Spleen (tissue), 7 donors: ENCODE measurements around the gene FGFR2.

Experiments
- POLR2A ChIP-seq, 3 donors: fragments of 450-650 bp; IDR thresholded peaks; one replicate each; pipeline ENCODE4 v1.5.1; 2017; ENCODE audit warnings: antibody characterized with exemption in 3 of 3, mild to moderate bottlenecking in 1 of 3
- POLR2AphosphoS5 ChIP-seq, 3 donors: sonication (generic); formaldehyde crosslinking; IDR thresholded peaks; one replicate each; pipeline ENCODE4 v1.5.1; 2017; ENCODE audit warnings: antibody characterized with exemption in 3 of 3
- TF ChIP-seq, protein P1 (sequence below), 11 experiments: fragments of 200-600 bp in 7 of 11; fragments of 450-650 bp in 4 of 11; sonication (generic) in 4 of 11; IDR thresholded peaks in 8 of 11; conservative IDR thresholded peaks in 3 of 11; 1 replicate in 7 of 11; 2 replicates in 4 of 11; pipeline versions ENCODE4 v1.4.0 to v1.8.0; 2016 to 2021; ENCODE audit warnings: antibody characterized with exemption in 11 of 11, inconsistent platforms in 4 of 11, mild to moderate bottlenecking in 1 of 11
- donor health status: DM: no; HTN: no; CAD: no; lungs with moderate emphysema.
- donor health status: DM: no; HTN: no; CAD: no.
- donor health status: DM: no; HTN: no; CAD: no.

DNA sequence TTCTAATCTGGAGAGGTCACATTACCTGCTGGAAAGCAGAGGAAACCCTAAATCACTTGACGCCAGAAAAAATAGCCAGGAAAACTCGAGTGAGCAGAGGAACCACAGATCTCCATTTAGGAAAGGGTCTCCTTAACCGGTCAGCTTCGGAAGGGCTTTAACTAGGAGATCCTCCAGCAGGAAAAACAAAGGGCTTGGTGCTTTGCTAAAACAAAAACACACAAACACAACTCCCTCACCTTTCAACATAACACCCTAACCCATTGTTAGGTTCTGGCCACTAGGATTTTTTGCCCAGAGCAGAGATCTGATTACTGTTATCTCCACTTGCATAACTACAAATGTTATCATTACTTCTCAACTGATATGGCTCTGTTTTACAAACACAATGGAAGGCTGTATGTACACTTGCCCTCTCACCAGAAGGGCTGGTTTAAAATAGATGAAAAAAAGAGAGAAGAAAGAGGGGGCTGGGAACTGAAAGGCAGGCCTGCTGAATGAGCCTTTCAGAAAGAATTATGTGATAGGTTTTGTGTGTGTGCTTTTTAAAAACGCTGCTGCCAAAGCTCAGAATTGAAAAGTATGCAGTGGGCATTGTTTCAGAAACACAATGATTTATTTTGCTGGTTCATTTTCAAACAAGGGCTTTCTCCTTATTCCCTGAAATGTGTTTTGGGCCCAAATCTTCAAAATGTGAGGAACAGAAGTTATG, 161.5 kb downstream of the FGFR2 start:
- TF ChIP-seq, protein P1, sequence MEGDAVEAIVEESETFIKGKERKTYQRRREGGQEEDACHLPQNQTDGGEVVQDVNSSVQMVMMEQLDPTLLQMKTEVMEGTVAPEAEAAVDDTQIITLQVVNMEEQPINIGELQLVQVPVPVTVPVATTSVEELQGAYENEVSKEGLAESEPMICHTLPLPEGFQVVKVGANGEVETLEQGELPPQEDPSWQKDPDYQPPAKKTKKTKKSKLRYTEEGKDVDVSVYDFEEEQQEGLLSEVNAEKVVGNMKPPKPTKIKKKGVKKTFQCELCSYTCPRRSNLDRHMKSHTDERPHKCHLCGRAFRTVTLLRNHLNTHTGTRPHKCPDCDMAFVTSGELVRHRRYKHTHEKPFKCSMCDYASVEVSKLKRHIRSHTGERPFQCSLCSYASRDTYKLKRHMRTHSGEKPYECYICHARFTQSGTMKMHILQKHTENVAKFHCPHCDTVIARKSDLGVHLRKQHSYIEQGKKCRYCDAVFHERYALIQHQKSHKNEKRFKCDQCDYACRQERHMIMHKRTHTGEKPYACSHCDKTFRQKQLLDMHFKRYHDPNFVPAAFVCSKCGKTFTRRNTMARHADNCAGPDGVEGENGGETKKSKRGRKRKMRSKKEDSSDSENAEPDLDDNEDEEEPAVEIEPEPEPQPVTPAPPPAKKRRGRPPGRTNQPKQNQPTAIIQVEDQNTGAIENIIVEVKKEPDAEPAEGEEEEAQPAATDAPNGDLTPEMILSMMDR (IDR thresholded peaks at IDR 0.05 in 8 of 11, conservative IDR thresholded peaks at IDR 0.05 in 3 of 11): no peak
- TF ChIP-seq POLR2A (IDR thresholded peaks at IDR 0.05) (no peak), POLR2AphosphoS5 (IDR thresholded peaks at IDR 0.05) (no peak)
